CD4-positive, alpha-beta memory T cell (primary cell): ENCODE measurements around the gene RAB11B. TPM values are rescaled to one million over a fixed set of nuclear protein-coding genes. Genes with fewer than 3 reads are reported as not detected.

Source experiments
- CTCF ChIA-PET: fragments of 350-600 bp; sonication (Branson Sonifier 250); formaldehyde crosslinking; loops from one replicate; lab custom pipeline; 2021; ENCODE audit warnings: inconsistent platforms; ENCODE audit not compliant: partially characterized antibody; lab: Charles Lee
- POLR2A ChIA-PET: fragments of 350-600 bp; sonication (Branson Sonifier 250); formaldehyde crosslinking; loops from one replicate; lab custom pipeline; 2021; ENCODE audit not compliant: partially characterized antibody; lab: Charles Lee
- DNase-seq, 5 donors: peaks; one replicate each; pipeline versions ENCODE4 v3.0.0 to v3.0.0-alpha.2; 2020 to 2022; ENCODE audit warnings: mixed read lengths in 1 of 5
- H3K27ac ChIP-seq: one replicate; pipeline ENCODE4 v1.7.0; 2013; ENCODE audit warnings: low read depth, low read length
- H3K27me3 ChIP-seq: 2 replicates; pipeline ENCODE4 v1.7.0; 2013; ENCODE audit warnings: mild to moderate bottlenecking, low read length, moderate library complexity; ENCODE audit not compliant: insufficient read depth
- H3K36me3 ChIP-seq: 2 replicates; pipeline ENCODE4 v1.7.0; 2013; ENCODE audit warnings: mild to moderate bottlenecking, low read length, moderate library complexity; ENCODE audit not compliant: insufficient read depth
- H3K4me1 ChIP-seq: 2 replicates; pipeline ENCODE4 v1.7.0; 2013; ENCODE audit warnings: mild to moderate bottlenecking, low read length, moderate library complexity; ENCODE audit not compliant: insufficient read depth
- H3K4me3 ChIP-seq, 2 donors: one replicate each; pipeline ENCODE4 v1.7.0; 2013; ENCODE audit warnings: low read length in 2 of 2, mild to moderate bottlenecking in 1 of 2
- H3K9me3 ChIP-seq, 2 donors: one replicate each; pipeline ENCODE4 v1.7.0; 2013; ENCODE audit warnings: low read length in 2 of 2, control low read depth in 1 of 2; ENCODE audit not compliant: control insufficient read depth in 1 of 2
- H3K27ac Mint-ChIP-seq, 7 donors: one replicate each; pipeline ENCODE4 v1.8.0; 2020 to 2021; ENCODE audit warnings: mixed read lengths in 7 of 7, mild to moderate bottlenecking in 6 of 7, inconsistent platforms in 3 of 7, moderate library complexity in 3 of 7
- H3K27me3 Mint-ChIP-seq, 2 donors: one replicate each; pipeline ENCODE4 v1.8.0; 2020 to 2021; ENCODE audit warnings: mixed read lengths in 2 of 2
- H3K36me3 Mint-ChIP-seq, 2 donors: one replicate each; pipeline ENCODE4 v1.8.0; 2020 to 2021; ENCODE audit warnings: mixed read lengths in 2 of 2, inconsistent platforms in 1 of 2, mild to moderate bottlenecking in 1 of 2
- H3K4me1 Mint-ChIP-seq, 4 donors: one replicate each; pipeline ENCODE4 v1.8.0; 2020 to 2021; ENCODE audit warnings: mixed read lengths in 4 of 4, mild to moderate bottlenecking in 1 of 4
- H3K4me3 Mint-ChIP-seq, 8 donors: one replicate each; pipeline ENCODE4 v1.8.0; 2020 to 2021; ENCODE audit warnings: mixed read lengths in 8 of 8, mild to moderate bottlenecking in 7 of 8, moderate library complexity in 6 of 8, inconsistent platforms in 3 of 8
- H3K9me3 Mint-ChIP-seq, 8 donors: one replicate each; pipeline ENCODE4 v1.8.0; 2020 to 2021; ENCODE audit warnings: mixed read lengths in 8 of 8, mild to moderate bottlenecking in 5 of 8, inconsistent platforms in 3 of 8, moderate library complexity in 1 of 8
- intact Hi-C: fragments of 100-400 bp; cut with micrococcal nuclease; formaldehyde crosslinking; loops from one replicate; pipeline ENCODE4 v1.15.1; 2023
- polyA plus RNA-seq, 2 donors: library from polyadenylated mRNA; unstranded; fragments of 300-500 nt; fragmentation: Illumina TruSeq; gene quantifications; one replicate each; pipeline ENCODE4 v1.2.3, GENCODE V29; 2021
- total RNA-seq, 2 experiments: library from RNA; stranded (reverse); gene quantifications; one replicate each; pipeline ENCODE4 v1.2.3, GENCODE V29; 2021

RAB11B gene
- total and polyA plus RNA-seq, 4 experiments from 2014 or later, result 40.2 to 109 (median 96.9) TPM

GRCh38 chr19:8396185-8396562 is 6.0 kb downstream of the RAB11B start:
- Mint-ChIP-seq H3K27ac (peak overlapping the region in 6 of 7 donors; percentile 1 to 88 (median 50)), H3K36me3 (peaks cover 0 to 26% of the 10 kb centered on the region in 2 donors), H3K4me1 (peaks cover 19 to 44% (median 30%) of the 10 kb centered on the region in 4 donors), H3K4me3 (peak overlapping the region in 1 of 8 donors; percentile 15), H3K27me3 (no peaks in the 10 kb centered on the region), H3K9me3 (no peaks in the 10 kb centered on the region)
- peaks cover 26% of the 10 kb centered on the region for H3K4me1 ChIP-seq
- no peaks in the 10 kb centered on the region for H3K9me3 ChIP-seq
- ChIA-PET CTCF (no interaction called here), POLR2A (no interaction called here)
- H3K36me3 ChIP-seq, result peaks cover 10% of the 10 kb centered on the region
- H3K27ac ChIP-seq, result no peak overlapping the region
- no peaks in the 10 kb centered on the region for H3K27me3 ChIP-seq
- intact Hi-C loops, result loop anchor here (1.0 to 5.0 kb wide), 2 partner anchors 42 to 129 kb away; no protein-coding TSS in a partner anchor
- no peak overlapping the region for H3K4me3 ChIP-seq
- peak in 1 of 5 donors; percentile 11 for DNase-seq

- H3K4me3 ChIP-seq, result no peak overlapping the region
- Mint-ChIP-seq H3K27ac (peak overlapping the region in 6 of 7 donors; percentile 26 to 93 (median 84)), H3K27me3 (no peaks in the 10 kb centered on the region), H3K4me3 (peak overlapping the region in 2 of 8 donors; percentile 48 to 60), H3K9me3 (no peaks in the 10 kb centered on the region), H3K36me3 (peaks cover under 1 to 28% of the 10 kb centered on the region in 2 donors), H3K4me1 (peaks cover 19 to 40% (median 28%) of the 10 kb centered on the region in 4 donors)
- H3K27me3 ChIP-seq, result no peaks in the 10 kb centered on the region
- H3K36me3 ChIP-seq, result peaks cover 11% of the 10 kb centered on the region
- peaks cover 20% of the 10 kb centered on the region for H3K4me1 ChIP-seq
- intact Hi-C loops, result loop anchor here (1.0 to 5.0 kb wide), 2 partner anchors 42 to 129 kb away; no protein-coding TSS in a partner anchor
- no peak overlapping the region for H3K27ac ChIP-seq
- no peaks in the 10 kb centered on the region for H3K9me3 ChIP-seq
- POLR2A ChIA-PET, result no interaction called here
- peak; percentile 57 to 81 (median 75) for DNase-seq
- CTCF ChIA-PET, result interaction anchor here (3.0 kb wide), 1 partner anchor 43 kb away, joined by 13 read pairs; no protein-coding TSS in a partner anchor
These were observed 6.5 kb downstream of the RAB11B start for GRCh38 chr19:8396563-8397203.

GRCh38 chr19:8397271-8397670 is 7.1 kb downstream of the RAB11B start:
- ChIA-PET POLR2A (no interaction called here), CTCF (interaction anchor here (0.6 to 3.0 kb wide), 4 partner anchors 20 to 224 kb away, joined by 3 to 13 read pairs (median 4); partner anchors contain the start of gene MYO1F)
- intact Hi-C loops, result loop anchor here (5.0 kb wide), 1 partner anchor 130 kb away; no protein-coding TSS in a partner anchor
- Mint-ChIP-seq H3K9me3 (no peaks in the 10 kb centered on the region), H3K27me3 (no peaks in the 10 kb centered on the region), H3K27ac (peak overlapping the region in 6 of 7 donors; percentile 42 to 93 (median 84)), H3K36me3 (peaks cover 5 to 32% of the 10 kb centered on the region in 2 donors), H3K4me3 (peak overlapping the region in 1 of 8 donors; percentile 60), H3K4me1 (peaks cover 18 to 34% (median 23%) of the 10 kb centered on the region in 4 donors)
- Histone ChIP-seq H3K36me3 (peaks cover 15% of the 10 kb centered on the region), H3K27ac (no peak overlapping the region), H3K27me3 (no peaks in the 10 kb centered on the region), H3K4me3 (no peak overlapping the region), H3K4me1 (peaks cover 15% of the 10 kb centered on the region), H3K9me3 (no peaks in the 10 kb centered on the region)
- no peak for DNase-seq

GRCh38 chr19:8397746-8398310 is 7.7 kb downstream of the RAB11B start:
- Histone ChIP-seq H3K4me3 (no peak overlapping the region), H3K9me3 (no peaks in the 10 kb centered on the region), H3K4me1 (peaks cover 13% of the 10 kb centered on the region), H3K36me3 (peaks cover 20% of the 10 kb centered on the region), H3K27ac (no peak overlapping the region), H3K27me3 (no peaks in the 10 kb centered on the region)
- Mint-ChIP-seq H3K27me3 (no peaks in the 10 kb centered on the region), H3K36me3 (peaks cover 7 to 36% of the 10 kb centered on the region in 2 donors), H3K27ac (no peak overlapping the region), H3K4me1 (peaks cover 17 to 33% (median 22%) of the 10 kb centered on the region in 4 donors), H3K4me3 (no peak overlapping the region), H3K9me3 (no peaks in the 10 kb centered on the region)
- intact Hi-C loops, result loop anchor here (5.0 kb wide), 1 partner anchor 131 kb away; no protein-coding TSS in a partner anchor
- POLR2A ChIA-PET, result interaction anchor here (1.1 kb wide), 1 partner anchor 44 kb away, joined by 3 read pairs; no protein-coding TSS in a partner anchor
- no peak for DNase-seq
- CTCF ChIA-PET, result interaction anchor here (0.6 to 3.0 kb wide), 6 partner anchors 21 to 225 kb away, joined by 3 to 13 read pairs (median 3); partner anchors contain the start of gene MYO1F

- H3K9me3 Mint-ChIP-seq, result no peaks in the 10 kb centered on the region
- Histone ChIP-seq H3K27ac (no peak overlapping the region), H3K36me3 (peaks cover 24% of the 10 kb centered on the region), H3K4me1 (peaks cover 13% of the 10 kb centered on the region), H3K27me3 (no peaks in the 10 kb centered on the region), H3K4me3 (no peak overlapping the region), H3K9me3 (no peaks in the 10 kb centered on the region)
- H3K27ac Mint-ChIP-seq, result no peak overlapping the region
- H3K4me1 Mint-ChIP-seq, result peaks cover 14 to 28% (median 18%) of the 10 kb centered on the region in 4 donors
- no peak overlapping the region for H3K4me3 Mint-ChIP-seq
- no peaks in the 10 kb centered on the region for H3K27me3 Mint-ChIP-seq
- intact Hi-C loops, result loop anchor here (5.0 kb wide), 1 partner anchor 131 kb away; no protein-coding TSS in a partner anchor
- CTCF ChIA-PET, result interaction anchor here (0.9 to 3.0 kb wide), 5 partner anchors 21 to 182 kb away, joined by 3 to 13 read pairs (median 3); partner anchors contain the start of gene MYO1F
- POLR2A ChIA-PET, result interaction anchor here (1.1 kb wide), 1 partner anchor 45 kb away, joined by 3 read pairs; no protein-coding TSS in a partner anchor
- H3K36me3 Mint-ChIP-seq, result peaks cover 7 to 33% of the 10 kb centered on the region in 2 donors
- DNase-seq, result no peak
These were observed 8.2 kb downstream of the RAB11B start for GRCh38 chr19:8398311-8398771.

GRCh38 chr19:8399681-8400188 is 9.6 kb downstream of the RAB11B start:
- CTCF ChIA-PET, result interaction anchor here (3.0 kb wide), 1 partner anchor 46 kb away, joined by 13 read pairs; no protein-coding TSS in a partner anchor
- Mint-ChIP-seq H3K4me3 (no peak overlapping the region), H3K27me3 (no peaks in the 10 kb centered on the region), H3K36me3 (peaks cover 11 to 36% of the 10 kb centered on the region in 2 donors), H3K27ac (no peak overlapping the region), H3K9me3 (no peaks in the 10 kb centered on the region), H3K4me1 (peaks cover 14 to 19% (median 15%) of the 10 kb centered on the region in 4 donors)
- Histone ChIP-seq H3K4me3 (no peak overlapping the region), H3K36me3 (peaks cover 25% of the 10 kb centered on the region), H3K27ac (no peak overlapping the region), H3K27me3 (no peaks in the 10 kb centered on the region), H3K9me3 (no peaks in the 10 kb centered on the region), H3K4me1 (peaks cover 13% of the 10 kb centered on the region)
- no peak for DNase-seq
- POLR2A ChIA-PET, result interaction anchor here (1.3 kb wide), 1 partner anchor 9 kb away, joined by 4 read pairs; the partner anchor contains the start of gene RAB11B
- intact Hi-C loops, result loop anchor here (5.0 kb wide), 1 partner anchor 132 kb away; no protein-coding TSS in a partner anchor
